Measurements from ENCODE around the gene ATP10A. TPM values are rescaled to one million over a fixed set of nuclear protein-coding genes. Genes with fewer than 3 reads are reported as not detected.

ATP10A gene
- total RNA-seq, 3 donors from 2014 or later: 6.4 to 17.4 (median 7.2) TPM

- Histone ChIP-seq H3K9me3 (no peaks in the 10 kb centered on the region), H3K4me3 (no peak overlapping the region), H3K27me3 (no peaks in the 10 kb centered on the region), H3K27ac (no peak overlapping the region), H3K36me3 (no peaks in the 10 kb centered on the region), H3K4me1 (no peaks in the 10 kb centered on the region)
- no peak for DNase-seq (ENCODE audit: low spot score in 2 of 2)
- TF ChIP-seq POLR2AphosphoS5 (IDR thresholded peaks at IDR 0.05): no peak
- no peak for TF ChIP-seq CTCF (IDR thresholded peaks at IDR 0.05)
- no peak for TF ChIP-seq POLR2A (IDR thresholded peaks at IDR 0.05)
- intact Hi-C loops (cut with DNase I; ENCODE audit: low total_unique reads): no loop called here
These were observed 42.0 kb upstream of the ATP10A start for GRCh38 chr15:25905140-25905539.

DNA sequence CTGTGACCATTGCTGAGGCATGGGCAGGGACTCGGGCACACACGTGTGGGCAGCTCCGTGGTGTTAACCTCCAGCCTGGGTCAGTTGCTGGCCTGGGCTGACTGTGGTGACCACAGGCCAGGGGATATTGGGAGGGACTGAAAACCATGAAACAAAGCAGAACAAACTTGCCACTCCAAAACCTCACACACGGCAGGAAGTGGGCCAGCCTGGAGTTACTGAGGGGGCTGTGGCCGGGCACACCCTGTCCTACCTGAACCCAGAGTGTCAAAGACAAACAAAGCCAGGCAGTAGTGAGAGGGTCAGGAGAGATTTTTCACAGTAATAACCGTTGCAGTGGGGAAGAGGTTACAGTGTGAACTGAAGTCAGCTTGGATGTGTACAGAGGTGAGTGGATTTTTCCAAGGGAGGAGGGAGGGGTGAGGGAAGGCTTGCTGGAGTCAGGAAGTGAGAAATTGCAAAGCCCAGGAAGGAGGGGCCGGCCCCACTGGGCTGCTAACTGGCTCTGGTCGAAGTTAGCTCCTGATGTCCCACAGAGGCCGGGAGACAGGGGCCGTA is 40.0 kb upstream of the ATP10A start:
- Histone ChIP-seq H3K27me3 (no peaks in the 10 kb centered on the region), H3K9me3 (no peaks in the 10 kb centered on the region), H3K36me3 (no peaks in the 10 kb centered on the region), H3K4me3 (no peak overlapping the region), H3K4me1 (no peaks in the 10 kb centered on the region), H3K27ac (no peak overlapping the region)
- intact Hi-C loops (cut with DNase I; ENCODE audit: low total_unique reads): no loop called here
- DNase-seq (ENCODE audit: low spot score in 2 of 2): no peak
- TF ChIP-seq POLR2AphosphoS5 (IDR thresholded peaks at IDR 0.05): no peak
- TF ChIP-seq POLR2A (IDR thresholded peaks at IDR 0.05): no peak
- TF ChIP-seq CTCF (IDR thresholded peaks at IDR 0.05): no peak

GRCh38 chr15:25901811-25902605 is 38.9 kb upstream of the ATP10A start:
- Histone ChIP-seq H3K4me3 (no peak overlapping the region), H3K36me3 (no peaks in the 10 kb centered on the region), H3K9me3 (no peaks in the 10 kb centered on the region), H3K27ac (no peak overlapping the region), H3K27me3 (no peaks in the 10 kb centered on the region), H3K4me1 (no peaks in the 10 kb centered on the region)
- DNase-seq (ENCODE audit: low spot score in 2 of 2): no peak
- intact Hi-C loops (cut with DNase I; ENCODE audit: low total_unique reads): no loop called here
- TF ChIP-seq POLR2AphosphoS5 (IDR thresholded peaks at IDR 0.05): no peak
- no peak for TF ChIP-seq CTCF (IDR thresholded peaks at IDR 0.05)
- TF ChIP-seq POLR2A (IDR thresholded peaks at IDR 0.05): no peak

GRCh38 chr15:25900901-25901300 is 37.8 kb upstream of the ATP10A start:
- no peaks in the 10 kb centered on the region for H3K9me3 ChIP-seq
- TF ChIP-seq CTCF (IDR thresholded peaks at IDR 0.05) (no peak), POLR2A (IDR thresholded peaks at IDR 0.05) (no peak), POLR2AphosphoS5 (IDR thresholded peaks at IDR 0.05) (no peak)
- H3K27me3 ChIP-seq: no peaks in the 10 kb centered on the region
- H3K36me3 ChIP-seq: no peaks in the 10 kb centered on the region
- no peaks in the 10 kb centered on the region for H3K4me1 ChIP-seq
- no peak for DNase-seq (ENCODE audit: low spot score in 2 of 2)
- no peak overlapping the region for H3K4me3 ChIP-seq
- intact Hi-C loops (cut with DNase I; ENCODE audit: low total_unique reads): no loop called here
- no peak overlapping the region for H3K27ac ChIP-seq

GRCh38 chr15:25900431-25900830 is 37.3 kb upstream of the ATP10A start:
- intact Hi-C loops (cut with DNase I; ENCODE audit: low total_unique reads): no loop called here
- Histone ChIP-seq H3K9me3 (no peaks in the 10 kb centered on the region), H3K27me3 (no peaks in the 10 kb centered on the region), H3K4me1 (no peaks in the 10 kb centered on the region), H3K4me3 (no peak overlapping the region), H3K27ac (no peak overlapping the region), H3K36me3 (no peaks in the 10 kb centered on the region)
- TF ChIP-seq POLR2AphosphoS5 (IDR thresholded peaks at IDR 0.05) (no peak), POLR2A (IDR thresholded peaks at IDR 0.05) (no peak), CTCF (IDR thresholded peaks at IDR 0.05) (no peak)
- DNase-seq (ENCODE audit: low spot score in 2 of 2): no peak
